Measurements from ENCODE around the gene UBXN10. TPM values are rescaled to one million over a fixed set of nuclear protein-coding genes. Genes with fewer than 3 reads are reported as not detected.

UBXN10 gene
- total and polyA plus RNA-seq, 2 of the 13 experiments (the other 11 are each of a cell fraction or from before 2014, with no cell fraction given) = 0.04 to 0.05 TPM

DNA sequence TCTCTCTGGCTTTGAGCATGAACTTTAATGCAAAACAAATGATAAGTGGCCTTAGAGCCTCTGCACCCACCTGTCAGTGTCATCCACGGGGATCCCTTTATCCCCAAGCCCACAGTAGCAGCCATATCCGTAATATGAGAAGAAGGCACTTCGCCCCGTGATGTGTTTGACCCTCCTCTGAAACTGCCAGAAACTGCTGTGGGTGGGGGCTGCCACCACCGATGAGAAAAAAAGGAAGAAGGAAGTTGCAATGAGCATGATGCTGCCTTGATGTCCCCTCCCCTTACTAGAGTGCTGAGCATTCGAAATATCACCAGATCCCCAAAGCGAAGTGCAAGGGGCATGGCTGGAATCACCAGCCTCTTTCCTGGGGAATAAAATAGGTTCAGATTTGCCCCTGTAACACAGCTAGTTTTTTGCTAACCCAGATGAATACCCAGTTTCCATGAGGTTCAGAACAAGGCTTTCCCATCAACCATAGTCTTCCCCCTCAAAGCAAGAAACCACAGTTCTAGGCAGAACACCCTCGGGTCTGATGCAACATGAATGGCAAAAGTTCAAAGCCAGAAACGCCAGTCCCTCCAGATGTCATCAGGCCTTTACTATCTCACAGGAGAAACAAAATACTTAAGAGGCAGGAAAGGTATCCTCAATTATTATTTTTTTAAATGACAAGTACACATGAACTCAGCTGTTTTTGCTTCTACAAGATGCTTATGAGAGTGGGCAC is 10.8 kb upstream of the UBXN10 start:
- FAIRE-seq (no peak), DNase-seq (ENCODE audit: low spot score) (no peak), ATAC-seq (no peak)
- TF ChIP-seq, protein P1, sequence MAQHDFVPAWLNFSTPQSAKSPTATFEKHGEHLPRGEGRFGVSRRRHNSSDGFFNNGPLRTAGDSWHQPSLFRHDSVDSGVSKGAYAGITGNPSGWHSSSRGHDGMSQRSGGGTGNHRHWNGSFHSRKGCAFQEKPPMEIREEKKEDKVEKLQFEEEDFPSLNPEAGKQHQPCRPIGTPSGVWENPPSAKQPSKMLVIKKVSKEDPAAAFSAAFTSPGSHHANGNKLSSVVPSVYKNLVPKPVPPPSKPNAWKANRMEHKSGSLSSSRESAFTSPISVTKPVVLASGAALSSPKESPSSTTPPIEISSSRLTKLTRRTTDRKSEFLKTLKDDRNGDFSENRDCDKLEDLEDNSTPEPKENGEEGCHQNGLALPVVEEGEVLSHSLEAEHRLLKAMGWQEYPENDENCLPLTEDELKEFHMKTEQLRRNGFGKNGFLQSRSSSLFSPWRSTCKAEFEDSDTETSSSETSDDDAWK (CRISPR knock-in tag; IDR thresholded peaks at IDR 0.05) = no peak
- TF ChIP-seq ZNF629 (CRISPR knock-in tag; conservative IDR thresholded peaks at IDR 0.05) = no peak
- TF ChIP-seq, protein P2, sequence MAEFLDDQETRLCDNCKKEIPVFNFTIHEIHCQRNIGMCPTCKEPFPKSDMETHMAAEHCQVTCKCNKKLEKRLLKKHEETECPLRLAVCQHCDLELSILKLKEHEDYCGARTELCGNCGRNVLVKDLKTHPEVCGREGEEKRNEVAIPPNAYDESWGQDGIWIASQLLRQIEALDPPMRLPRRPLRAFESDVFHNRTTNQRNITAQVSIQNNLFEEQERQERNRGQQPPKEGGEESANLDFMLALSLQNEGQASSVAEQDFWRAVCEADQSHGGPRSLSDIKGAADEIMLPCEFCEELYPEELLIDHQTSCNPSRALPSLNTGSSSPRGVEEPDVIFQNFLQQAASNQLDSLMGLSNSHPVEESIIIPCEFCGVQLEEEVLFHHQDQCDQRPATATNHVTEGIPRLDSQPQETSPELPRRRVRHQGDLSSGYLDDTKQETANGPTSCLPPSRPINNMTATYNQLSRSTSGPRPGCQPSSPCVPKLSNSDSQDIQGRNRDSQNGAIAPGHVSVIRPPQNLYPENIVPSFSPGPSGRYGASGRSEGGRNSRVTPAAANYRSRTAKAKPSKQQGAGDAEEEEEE (CRISPR knock-in tag; IDR thresholded peaks at IDR 0.05; ENCODE audit: borderline replicate concordance) = no peak
- no peak for TF ChIP-seq GPN1 (CRISPR knock-in tag; IDR thresholded peaks at IDR 0.05; ENCODE audit: borderline replicate concordance)
- TF ChIP-seq PLSCR1 (CRISPR knock-in tag; IDR thresholded peaks at IDR 0.05; ENCODE audit: borderline replicate concordance) = no peak
- no peak for TF ChIP-seq ZNF652 (CRISPR knock-in tag; IDR thresholded peaks at IDR 0.05; ENCODE audit: borderline replicate concordance, low read depth)
- no peak for TF ChIP-seq ZNF839 (CRISPR knock-in tag; IDR thresholded peaks at IDR 0.05; ENCODE audit: borderline replicate concordance)
- TF ChIP-seq MEIS2 (CRISPR knock-in tag; IDR thresholded peaks at IDR 0.05) = no peak
- TF ChIP-seq ZNF546 (CRISPR knock-in tag; conservative IDR thresholded peaks at IDR 0.05) = no peak
- TF ChIP-seq, protein P3, sequence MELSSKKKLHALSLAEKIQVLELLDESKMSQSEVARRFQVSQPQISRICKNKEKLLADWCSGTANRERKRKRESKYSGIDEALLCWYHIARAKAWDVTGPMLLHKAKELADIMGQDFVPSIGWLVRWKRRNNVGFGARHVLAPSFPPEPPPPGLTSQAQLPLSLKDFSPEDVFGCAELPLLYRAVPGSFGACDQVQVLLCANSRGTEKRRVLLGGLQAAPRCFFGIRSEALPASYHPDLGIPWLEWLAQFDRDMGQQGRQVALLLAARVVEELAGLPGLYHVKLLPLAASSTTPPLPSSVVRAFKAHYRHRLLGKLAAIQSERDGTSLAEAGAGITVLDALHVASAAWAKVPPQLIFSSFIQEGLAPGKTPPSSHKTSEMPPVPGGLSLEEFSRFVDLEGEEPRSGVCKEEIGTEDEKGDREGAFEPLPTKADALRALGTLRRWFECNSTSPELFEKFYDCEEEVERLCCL (CRISPR knock-in tag; IDR thresholded peaks at IDR 0.05; ENCODE audit: borderline replicate concordance) = no peak
- TF ChIP-seq, protein P4, sequence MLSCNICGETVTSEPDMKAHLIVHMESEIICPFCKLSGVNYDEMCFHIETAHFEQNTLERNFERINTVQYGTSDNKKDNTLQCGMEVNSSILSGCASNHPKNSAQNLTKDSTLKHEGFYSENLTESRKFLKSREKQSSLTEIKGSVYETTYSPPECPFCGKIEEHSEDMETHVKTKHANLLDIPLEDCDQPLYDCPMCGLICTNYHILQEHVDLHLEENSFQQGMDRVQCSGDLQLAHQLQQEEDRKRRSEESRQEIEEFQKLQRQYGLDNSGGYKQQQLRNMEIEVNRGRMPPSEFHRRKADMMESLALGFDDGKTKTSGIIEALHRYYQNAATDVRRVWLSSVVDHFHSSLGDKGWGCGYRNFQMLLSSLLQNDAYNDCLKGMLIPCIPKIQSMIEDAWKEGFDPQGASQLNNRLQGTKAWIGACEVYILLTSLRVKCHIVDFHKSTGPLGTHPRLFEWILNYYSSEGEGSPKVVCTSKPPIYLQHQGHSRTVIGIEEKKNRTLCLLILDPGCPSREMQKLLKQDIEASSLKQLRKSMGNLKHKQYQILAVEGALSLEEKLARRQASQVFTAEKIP (CRISPR knock-in tag; IDR thresholded peaks at IDR 0.05; ENCODE audit: borderline replicate concordance) = no peak
- TF ChIP-seq EEA1 (CRISPR knock-in tag; IDR thresholded peaks at IDR 0.05; ENCODE audit: borderline replicate concordance) = no peak
- no peak for TF ChIP-seq YEATS2 (CRISPR knock-in tag; IDR thresholded peaks at IDR 0.05; ENCODE audit: borderline replicate concordance)
- no peak for TF ChIP-seq ATAD3A (CRISPR knock-in tag; IDR thresholded peaks at IDR 0.05)
- Histone ChIP-seq H3K4me1 (ENCODE audit: insufficient read depth, low read length) (no peaks in the 10 kb centered on the region), H3K4me2 (ENCODE audit: low read depth, low read length) (no peak overlapping the region), H3K36me3 (replicated peaks in 1 of 2; ENCODE audit: control insufficient read depth in 1 of 2, insufficient read depth in 2 of 2, low read length in 2 of 2) (no peaks in the 10 kb centered on the region; a peak in 1 of 5 replicates), H4K20me1 (ENCODE audit: insufficient read depth, low read length) (no peaks in the 10 kb centered on the region), H3K9ac (ENCODE audit: insufficient read depth, low read depth, low read length) (no peak overlapping the region), H3K79me2 (ENCODE audit: insufficient read depth, low read length) (no peaks in the 10 kb centered on the region), H3K9me3 (ENCODE audit: low read length) (no peaks in the 10 kb centered on the region), H2AFZ (ENCODE audit: low read length) (no peak overlapping the region), H3K27me3 (ENCODE audit: control insufficient read depth in 1 of 2, insufficient read depth in 2 of 2, low read length in 2 of 2) (peaks cover 2 to 15% of the 10 kb centered on the region in 2 experiments; a peak in 3 of 5 replicates), H3K4me3 (replicated peaks in 1 of 3; ENCODE audit: insufficient read depth in 1 of 3, low read depth in 2 of 3, low read length in 3 of 3) (no peak overlapping the region), H3K27ac (ENCODE audit: extremely low read length, insufficient read depth, low read length) (no peak overlapping the region)
- POLR2A ChIA-PET = no interaction called here
- CTCF ChIA-PET (ENCODE audit: low intra/inter-chr PET ratio, low total read pairs) = no interaction called here
- intact Hi-C loops (cut with micrococcal nuclease; ENCODE audit: unreplicated experiment) = no loop called here
- WGBS (ENCODE audit: low lambda C conversion rate) = 21% methylated on average over 9 of the region's 9 CpGs
- no TSS peak for BruUV-seq (replicated peaks)
- in situ Hi-C loops (cut with HindIII; ENCODE audit: extremely low pct_ligation_motif_present, low pct_unique_long_range_greater_than_20kb) = no loop called here
